Measurements from ENCODE around the gene C2orf68.

GRCh38 chr2:85560812-85561279 is 51.0 kb downstream of the C2orf68 start:
- TF ChIP-seq POLR2AphosphoS5 (IDR thresholded peaks at IDR 0.05) (no peak), CTCF (IDR thresholded peaks at IDR 0.05) (no peak)

Measured in gastroesophageal sphincter (tissue), 3 donors.